Stimulated activated CD8-positive, alpha-beta memory T cell treated with anti-CD3 and anti-CD28 coated beads, Interleukin-12 subunit alpha, Interleukin-12 subunit beta, amount 100 ng/mL, for 24 hours (primary cell): ENCODE measurements around the gene RAB44.
"Not testable (repeated sequence)": the region's sequence is repeated elsewhere in the genome, so short reads cannot be mapped to it uniquely, and the experiment has no call there.

ENCODE experiments used
- DNase-seq: peaks from one replicate; pipeline ENCODE4 v3.0.0-alpha.2; 2020; ENCODE audit errors: extremely low read depth

Gene RAB44

GRCh38 chr6:36685926-36686667 is 11.5 kb upstream of the RAB44 start:
- DNase-seq = no peak

- no peak for DNase-seq
These were observed 10.7 kb upstream of the RAB44 start for GRCh38 chr6:36686668-36687513.

- no peak for DNase-seq
These were observed 9.4 kb upstream of the RAB44 start for GRCh38 chr6:36688063-36688738.

GRCh38 chr6:36688739-36689075 is 8.9 kb upstream of the RAB44 start:
- no peak for DNase-seq

GRCh38 chr6:36691011-36691410 is 6.6 kb upstream of the RAB44 start:
- no peak for DNase-seq

- DNase-seq = no peak
These were observed 6.0 kb upstream of the RAB44 start for GRCh38 chr6:36691612-36692011.

- DNase-seq = no peak
These were observed 5.4 kb upstream of the RAB44 start for GRCh38 chr6:36692220-36692619.

GRCh38 chr6:36692861-36693702 is 4.5 kb upstream of the RAB44 start:
- DNase-seq = no peak

GRCh38 chr6:36694616-36695015 is 3.0 kb upstream of the RAB44 start:
- DNase-seq = no peak

GRCh38 chr6:36695414-36695813 is 2.2 kb upstream of the RAB44 start:
- no peak for DNase-seq

- no peak for DNase-seq
These were observed 570 bp downstream of the RAB44 start for GRCh38 chr6:36698196-36698595.

GRCh38 chr6:36698871-36699271 is 1.2 kb downstream of the RAB44 start:
- no peak for DNase-seq

GRCh38 chr6:36699348-36699747 is 1.7 kb downstream of the RAB44 start:
- no peak for DNase-seq

- DNase-seq = no peak
These were observed 2.6 kb downstream of the RAB44 start for GRCh38 chr6:36700071-36700812.

GRCh38 chr6:36700831-36701230 is 3.2 kb downstream of the RAB44 start:
- DNase-seq = no peak

GRCh38 chr6:36701401-36701991 is 3.9 kb downstream of the RAB44 start:
- DNase-seq = no peak

GRCh38 chr6:36702656-36703055 is 5.0 kb downstream of the RAB44 start:
- DNase-seq = no peak

- no peak for DNase-seq
These were observed 5.5 kb downstream of the RAB44 start for GRCh38 chr6:36703081-36703606.

- DNase-seq = no peak
These were observed 6.4 kb downstream of the RAB44 start for GRCh38 chr6:36703982-36704381.

- not testable (repeated sequence) for DNase-seq
These were observed 7.4 kb downstream of the RAB44 start for GRCh38 chr6:36704961-36705577.
